T follicular helper cell (primary cell): ENCODE results near the gene NECAB2.

Experiments used
- DNase-seq: peaks from one replicate; pipeline ENCODE4 v3.0.0-alpha.2; 2020; ENCODE audit warnings: low read depth

Gene NECAB2

GRCh38 chr16:84024854-84025253, 56.8 kb downstream of the NECAB2 start:
- no peak for DNase-seq

- DNase-seq = no peak
These were observed 58.6 kb downstream of the NECAB2 start for GRCh38 chr16:84026606-84027005.

GRCh38 chr16:84027625-84028024, 59.6 kb downstream of the NECAB2 start:
- no peak for DNase-seq

GRCh38 chr16:84029297-84030047, 61.4 kb downstream of the NECAB2 start:
- no peak for DNase-seq

- DNase-seq = no peak
These were observed 63.5 kb downstream of the NECAB2 start for GRCh38 chr16:84031556-84031955.

GRCh38 chr16:84032458-84033178, 64.6 kb downstream of the NECAB2 start:
- no peak for DNase-seq

GRCh38 chr16:84033251-84034195, 65.5 kb downstream of the NECAB2 start:
- DNase-seq = no peak

GRCh38 chr16:84034516-84034915, 66.5 kb downstream of the NECAB2 start:
- DNase-seq = no peak

GRCh38 chr16:84036131-84036530, 68.1 kb downstream of the NECAB2 start:
- no peak for DNase-seq

GRCh38 chr16:84036982-84037425, 69.0 kb downstream of the NECAB2 start:
- DNase-seq = no peak

GRCh38 chr16:84038469-84038868, 70.4 kb downstream of the NECAB2 start:
- DNase-seq = no peak

- no peak for DNase-seq
These were observed 71.7 kb downstream of the NECAB2 start for GRCh38 chr16:84039696-84040095.

GRCh38 chr16:84040226-84040822, 72.3 kb downstream of the NECAB2 start:
- no peak for DNase-seq

- no peak for DNase-seq
These were observed 73.1 kb downstream of the NECAB2 start for GRCh38 chr16:84040823-84041820.

GRCh38 chr16:84041881-84042280, 73.8 kb downstream of the NECAB2 start:
- no peak for DNase-seq

- DNase-seq = no peak
These were observed 74.3 kb downstream of the NECAB2 start, which contains the start of gene SLC38A8 for GRCh38 chr16:84042308-84042878. Gene SLC38A8 (minus strand): TSS chr16:84042795. CDS start chr16:84042157, 638 bp downstream.

- DNase-seq = no peak
These were observed 74.9 kb downstream of the NECAB2 start for GRCh38 chr16:84042879-84043485.

GRCh38 chr16:84043486-84044117, 75.6 kb downstream of the NECAB2 start:
- DNase-seq = no peak

- DNase-seq = no peak
These were observed 76.1 kb downstream of the NECAB2 start for GRCh38 chr16:84044118-84044488.
